Measurements from ENCODE around the gene SMARCAD1.

GRCh38 chr4:94232519-94232918 is 24.9 kb downstream of the SMARCAD1 start:
- no peak for TF ChIP-seq CTCF (IDR thresholded peaks at IDR 0.05; ENCODE audit: low read depth, low read length)
- TF ChIP-seq EZH2phosphoT487 (IDR thresholded peaks at IDR 0.05; ENCODE audit: low read depth): no peak

Measured in OCI-LY3 (cell line).